Trophoblast cell (in vitro differentiated cells and primary cell): ENCODE data around the gene UBE2S. TPM values are rescaled to one million over a fixed set of nuclear protein-coding genes. Genes with fewer than 3 reads are reported as not detected.
A peak's percentile ranks its signal among the peaks of the same experiment; 100 is the strongest.
"Not testable (repeated sequence)": the region's sequence is repeated elsewhere in the genome, so short reads cannot be mapped to it uniquely, and the experiment has no call there.

Experiments used
- DNase-seq, 2 donors: peaks; one replicate each; pipeline ENCODE4 v3.0.0-alpha.2; 2016
- H2AFZ ChIP-seq: 2 replicates; pipeline ENCODE4 v1.6.1; 2013; ENCODE audit warnings: low read length, moderate library complexity, mild to moderate bottlenecking; ENCODE audit not compliant: insufficient read depth, poor library complexity
- H2AK5ac ChIP-seq: 2 replicates; pipeline ENCODE4 v1.6.1; 2013; ENCODE audit warnings: mild to moderate bottlenecking, low read length
- H2BK120ac ChIP-seq: 2 replicates; pipeline ENCODE4 v1.6.1; 2013; ENCODE audit warnings: low read length, mild to moderate bottlenecking, moderate library complexity; ENCODE audit not compliant: insufficient read depth, poor library complexity
- H2BK12ac ChIP-seq: 2 replicates; pipeline ENCODE4 v1.6.1; 2013; ENCODE audit warnings: mild to moderate bottlenecking, low read length, moderate library complexity
- H2BK5ac ChIP-seq: 2 replicates; pipeline ENCODE4 v1.6.1; 2013; ENCODE audit warnings: low read length, low read depth, moderate library complexity, mild to moderate bottlenecking; ENCODE audit not compliant: poor library complexity
- H3K14ac ChIP-seq: 2 replicates; pipeline ENCODE4 v1.6.1; 2013; ENCODE audit warnings: mild to moderate bottlenecking, low read length
- H3K18ac ChIP-seq: 2 replicates; pipeline ENCODE4 v1.6.1; 2013; ENCODE audit warnings: mild to moderate bottlenecking, low read length
- H3K23ac ChIP-seq: 2 replicates; pipeline ENCODE4 v1.6.1; 2013; ENCODE audit warnings: low read length
- H3K27ac ChIP-seq: 2 replicates; pipeline ENCODE4 v1.5.1; 2013; ENCODE audit warnings: low read depth, mild to moderate bottlenecking, inconsistent platforms, low read length, moderate library complexity
- H3K27me3 ChIP-seq: 2 replicates; pipeline ENCODE4 v1.6.1; 2013; ENCODE audit warnings: inconsistent platforms, mild to moderate bottlenecking, low read length, moderate library complexity; ENCODE audit not compliant: insufficient read depth
- H3K36me3 ChIP-seq, 2 experiments: 1 replicate in 1 of 2; 2 replicates in 1 of 2; pipeline ENCODE4 v1.6.1; 2013; ENCODE audit warnings: low read length in 2 of 2, mild to moderate bottlenecking in 2 of 2, moderate library complexity in 1 of 2; ENCODE audit not compliant: insufficient read depth in 2 of 2, control insufficient read depth in 1 of 2
- H3K4ac ChIP-seq: 2 replicates; pipeline ENCODE4 v1.6.1; 2013; ENCODE audit warnings: low read depth, mild to moderate bottlenecking, low read length, moderate library complexity
- H3K4me1 ChIP-seq, 2 experiments: 1 replicate in 1 of 2; 2 replicates in 1 of 2; pipeline ENCODE4 v1.6.1; 2013; ENCODE audit warnings: low read length in 2 of 2, mild to moderate bottlenecking in 2 of 2, moderate library complexity in 1 of 2; ENCODE audit not compliant: insufficient read depth in 2 of 2, control insufficient read depth in 1 of 2
- H3K4me2 ChIP-seq: 2 replicates; pipeline ENCODE4 v1.6.1; 2013; ENCODE audit warnings: inconsistent platforms, mild to moderate bottlenecking, low read length, moderate library complexity
- H3K4me3 ChIP-seq: 2 replicates; pipeline ENCODE4 v1.5.1; 2013; ENCODE audit warnings: mild to moderate bottlenecking, low read depth, low read length, inconsistent platforms
- H3K79me1 ChIP-seq: one replicate; pipeline ENCODE4 v1.6.1; 2013; ENCODE audit warnings: low read length
- H3K79me2 ChIP-seq: 2 replicates; pipeline ENCODE4 v1.6.1; 2013; ENCODE audit warnings: low read length, mild to moderate bottlenecking; ENCODE audit not compliant: control insufficient read depth, insufficient read depth, poor library complexity
- H3K9ac ChIP-seq: 2 replicates; pipeline ENCODE4 v1.6.1; 2013; ENCODE audit warnings: mild to moderate bottlenecking, low read length
- H3K9me3 ChIP-seq: 2 replicates; pipeline ENCODE4 v1.6.1; 2013; ENCODE audit warnings: low read depth, mild to moderate bottlenecking, control low read depth, inconsistent platforms, low read length; ENCODE audit not compliant: insufficient read depth
- H4K12ac ChIP-seq: 2 replicates; pipeline ENCODE4 v1.6.1; 2013; ENCODE audit warnings: low read depth, mild to moderate bottlenecking, low read length, moderate library complexity
- H4K8ac ChIP-seq: 2 replicates; pipeline ENCODE4 v1.6.1; 2013; ENCODE audit warnings: low read depth, mild to moderate bottlenecking, low read length, moderate library complexity
- H4K91ac ChIP-seq: one replicate; pipeline ENCODE4 v1.6.1; 2013; ENCODE audit warnings: low read depth, mild to moderate bottlenecking, low read length, moderate library complexity
- WGBS: extraction: QIAGEN DNeasy Blood & Tissue Kit; methylation state at CpG from one replicate; pipeline ENCODE4 v1.1.7; 2013; ENCODE audit warnings: missing lambda C conversion rate; ENCODE audit not compliant: insufficient read length, insufficient coverage; ENCODE audit errors: extremely low coverage; 5-methylcytosine and 5-hydroxymethylcytosine counted together
- polyA plus RNA-seq: library from polyadenylated mRNA; stranded (reverse); fragments of 200-250 nt; gene quantifications from 2 replicates; pipeline ENCODE4 v1.2.3, GENCODE V29; 2013

Gene UBE2S
- 90.9 and 103 TPM in 2 replicates for polyA plus RNA-seq

DNA sequence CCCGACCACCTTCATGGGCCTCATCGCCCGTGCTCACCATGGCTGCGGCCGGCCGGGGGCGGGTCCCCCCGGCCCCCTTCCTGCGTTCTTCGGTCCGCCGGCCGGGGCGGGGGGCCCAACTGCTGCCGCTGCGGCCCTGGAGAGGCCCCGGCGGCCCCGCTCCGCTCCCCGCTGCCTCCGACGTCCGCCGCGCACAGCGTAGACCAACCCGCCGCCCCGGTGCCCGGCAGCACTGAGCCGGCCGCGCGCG is at the start of gene UBE2S:
Gene UBE2S, minus strand, starts transcription at position 239 of the 250 bp plus-strand sequence. Its CDS starts 199 bp downstream, at position 40.
- not testable (repeated sequence) for H3K9me3 ChIP-seq, H3K23ac ChIP-seq, DNase-seq, H3K27me3 ChIP-seq
- no CpG with 5 or more reads among the region's 36 CpGs for WGBS
- Histone ChIP-seq H3K79me1 (peaks cover 12% of the 10 kb centered on the region), H2BK5ac (peak within 1 kb of the TSS; percentile 88), H3K27ac (peak within 1 kb of the TSS; percentile 94), H2BK12ac (peak within 1 kb of the TSS; percentile 33), H3K79me2 (peaks cover 18% of the 10 kb centered on the region), H3K4ac (peak within 1 kb of the TSS; percentile 95), H4K91ac (peak within 1 kb of the TSS; percentile 98), H3K14ac (peak within 1 kb of the TSS; percentile 96), H3K18ac (peak within 1 kb of the TSS; percentile 91), H2AFZ (peak within 1 kb of the TSS; percentile 82), H3K4me3 (peak within 1 kb of the TSS; percentile 88), H2BK120ac (peak within 1 kb of the TSS; percentile 89), H3K36me3 (peaks cover 31 to 35% of the 10 kb centered on the region in 2 experiments), H3K9ac (peak within 1 kb of the TSS; percentile 97), H4K8ac (peak within 1 kb of the TSS; percentile 97), H4K12ac (peak within 1 kb of the TSS; percentile 95), H2AK5ac (peak within 1 kb of the TSS; percentile 95), H3K4me1 (peaks cover 12 to 19% of the 10 kb centered on the region in 2 experiments), H3K4me2 (peak within 1 kb of the TSS; percentile 73)

DNA sequence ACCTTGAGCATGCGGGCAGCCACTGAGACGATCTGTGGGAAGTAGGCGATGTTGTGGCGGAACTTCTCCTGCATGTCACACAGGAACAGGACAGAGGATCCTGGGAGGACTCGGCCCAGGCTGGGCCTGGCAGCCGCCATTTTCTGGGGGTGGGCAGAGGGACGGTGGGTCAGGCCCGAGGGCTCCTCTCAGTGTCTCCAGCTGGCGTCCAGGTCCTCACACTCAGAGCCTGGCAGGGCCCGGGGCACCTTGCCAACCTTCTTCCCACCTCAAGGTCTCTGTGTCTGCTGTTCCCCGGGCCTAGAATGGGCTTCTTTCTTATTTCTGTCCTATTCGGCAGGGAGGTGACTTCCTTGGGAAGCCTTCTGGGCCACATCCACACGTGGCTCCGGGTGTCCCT is 48.8 kb upstream of the UBE2S start:
- WGBS, result no CpG with 5 or more reads among the region's 14 CpGs
- Histone ChIP-seq H2BK5ac (no peak overlapping the region), H3K27me3 (peaks cover 13% of the 10 kb centered on the region), H4K8ac (no peak overlapping the region), H3K27ac (no peak overlapping the region), H3K14ac (no peak overlapping the region), H2AFZ (no peak overlapping the region), H3K9me3 (peaks cover 4% of the 10 kb centered on the region), H2BK12ac (no peak overlapping the region), H3K18ac (no peak overlapping the region), H3K4me1 (peaks cover 4 to 11% of the 10 kb centered on the region in 2 experiments), H4K12ac (no peak overlapping the region), H3K4ac (no peak overlapping the region), H4K91ac (no peak overlapping the region), H2BK120ac (no peak overlapping the region), H3K9ac (no peak overlapping the region), H2AK5ac (no peak overlapping the region), H3K23ac (no peak overlapping the region), H3K36me3 (peaks cover 0 to 5% of the 10 kb centered on the region in 2 experiments), H3K4me2 (no peak overlapping the region), H3K4me3 (no peak overlapping the region), H3K79me2 (peaks cover 2% of the 10 kb centered on the region), H3K79me1 (peaks cover 3% of the 10 kb centered on the region)
- no peak for DNase-seq

DNA sequence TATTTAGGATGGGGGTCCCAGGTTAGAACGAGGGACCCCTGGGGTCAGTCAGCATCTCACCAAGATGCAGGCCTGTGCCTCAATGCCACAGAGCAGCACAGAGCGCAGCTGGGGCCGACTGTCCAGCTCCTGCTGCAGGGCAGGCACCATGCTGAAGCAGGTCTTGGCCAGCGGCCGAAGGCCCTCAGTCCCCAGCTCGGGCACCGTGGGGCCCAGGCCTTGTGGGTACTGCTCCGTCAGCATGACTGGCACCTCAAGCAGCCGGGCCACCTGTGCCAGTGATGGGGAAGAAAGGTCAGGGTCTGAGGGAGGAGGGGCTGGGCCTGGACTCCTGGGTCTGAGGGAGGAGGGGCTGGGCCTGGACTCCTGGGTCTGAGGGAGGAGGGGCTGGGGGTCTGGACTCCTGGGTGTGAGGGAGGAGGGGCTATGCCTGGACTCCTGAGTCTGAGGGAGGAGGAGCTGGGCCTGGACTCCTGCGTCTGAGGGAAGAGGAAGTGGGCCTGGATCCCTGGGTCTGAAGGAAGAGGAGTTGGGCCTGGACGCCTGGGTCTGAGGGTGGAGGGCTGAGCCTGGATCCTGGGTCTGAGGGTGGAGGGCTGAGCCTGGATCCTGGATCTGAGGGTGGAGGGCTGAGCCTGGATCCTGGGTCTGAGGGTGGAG is 48.1 kb upstream of the UBE2S start:
- no peak for DNase-seq
- Histone ChIP-seq H2BK5ac (no peak overlapping the region), H2AFZ (no peak overlapping the region), H3K4me3 (no peak overlapping the region), H3K9me3 (peaks cover 4% of the 10 kb centered on the region), H3K4me2 (no peak overlapping the region), H3K79me1 (no peaks in the 10 kb centered on the region), H4K12ac (no peak overlapping the region), H4K91ac (no peak overlapping the region), H2BK120ac (no peak overlapping the region), H4K8ac (no peak overlapping the region), H3K27ac (no peak overlapping the region), H3K4me1 (peaks cover 0 to 4% of the 10 kb centered on the region in 2 experiments), H3K14ac (no peak overlapping the region), H3K23ac (no peak overlapping the region), H3K18ac (no peak overlapping the region), H3K9ac (no peak overlapping the region), H3K4ac (no peak overlapping the region), H2BK12ac (no peak overlapping the region), H3K27me3 (peaks cover 18% of the 10 kb centered on the region), H3K79me2 (no peaks in the 10 kb centered on the region), H2AK5ac (no peak overlapping the region), H3K36me3 (peaks cover 0 to 5% of the 10 kb centered on the region in 2 experiments)
- WGBS, result no CpG with 5 or more reads among the region's 11 CpGs

DNA sequence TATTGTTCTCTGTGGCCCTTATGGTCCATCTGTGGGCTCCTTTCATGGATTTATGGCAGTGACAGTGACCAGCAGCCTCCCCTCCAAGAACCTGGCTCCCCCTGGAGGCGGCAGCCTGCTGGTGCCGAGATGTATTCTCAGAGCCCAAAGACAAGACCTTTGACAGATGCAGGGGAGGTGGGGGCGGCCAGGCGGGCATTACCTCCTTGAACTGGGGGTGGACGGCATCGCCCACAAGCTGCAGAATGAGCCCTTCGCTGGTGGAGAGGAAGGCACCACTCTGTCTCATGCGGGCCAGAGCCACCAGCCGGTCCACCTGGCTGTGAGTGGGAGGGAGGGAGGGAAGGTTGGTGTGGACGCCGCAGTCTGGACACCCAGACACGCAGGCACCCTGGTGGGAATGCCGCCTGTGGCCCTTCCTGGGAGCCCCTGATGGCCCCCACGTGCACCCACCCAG is 47.2 kb upstream of the UBE2S start:
- Histone ChIP-seq H4K91ac (no peak overlapping the region), H4K12ac (no peak overlapping the region), H2BK12ac (no peak overlapping the region), H3K9me3 (peaks cover 4% of the 10 kb centered on the region), H3K4me3 (no peak overlapping the region), H3K4me2 (no peak overlapping the region), H3K36me3 (peaks cover 0 to 5% of the 10 kb centered on the region in 2 experiments), H2AK5ac (no peak overlapping the region), H3K27ac (no peak overlapping the region), H3K23ac (no peak overlapping the region), H3K9ac (no peak overlapping the region), H2AFZ (no peak overlapping the region), H3K18ac (no peak overlapping the region), H4K8ac (no peak overlapping the region), H2BK120ac (no peak overlapping the region), H3K79me1 (no peaks in the 10 kb centered on the region), H3K79me2 (no peaks in the 10 kb centered on the region), H3K14ac (no peak overlapping the region), H3K27me3 (peaks cover 24% of the 10 kb centered on the region), H3K4ac (no peak overlapping the region), H3K4me1 (peaks cover 0 to 3% of the 10 kb centered on the region in 2 experiments), H2BK5ac (no peak overlapping the region)
- WGBS, result no CpG with 5 or more reads among the region's 14 CpGs
- DNase-seq, result peak; percentile 34 to 47
